Measurements from ENCODE around the gene POLQ. TPM values are rescaled to one million over a fixed set of nuclear protein-coding genes. Genes with fewer than 3 reads are reported as not detected.

Gene POLQ
- polyA plus RNA-seq, 3 donors: 0.03 TPM; not detected in 1

DNA sequence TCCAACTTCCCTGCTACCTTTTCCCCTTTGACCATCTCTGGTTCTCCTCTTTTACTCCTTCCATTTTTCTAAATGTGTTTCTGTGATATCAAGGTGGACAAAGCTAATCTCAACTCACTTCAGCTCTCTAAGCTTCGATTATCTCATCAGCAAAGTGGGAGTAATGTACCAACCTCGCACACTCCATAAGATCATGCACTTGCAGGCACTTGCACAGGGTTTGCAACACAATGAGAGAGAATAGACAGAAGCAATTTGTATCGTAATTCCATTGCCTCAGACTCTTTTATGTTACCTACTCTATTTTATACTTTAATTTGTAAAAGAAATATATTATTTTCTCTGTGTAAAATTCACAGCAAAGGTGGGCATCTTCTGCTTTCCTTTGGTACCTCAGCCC, 7.0 kb upstream of the POLQ start:
- no peaks in the 10 kb centered on the region for H3K36me3 ChIP-seq (replicated peaks in 1 of 2; ENCODE audit: control insufficient read depth in 1 of 2, insufficient read depth in 2 of 2, low read length in 2 of 2)
- H3K4me3 ChIP-seq (replicated peaks in 1 of 3; ENCODE audit: low read depth in 2 of 3, low read length in 3 of 3): no peak overlapping the region
- H3K27me3 ChIP-seq (ENCODE audit: control insufficient read depth in 2 of 2, insufficient read depth in 2 of 2, low read length in 2 of 2): no peaks in the 10 kb centered on the region
- no peak for DNase-seq
- no peak overlapping the region for H3K9ac ChIP-seq (ENCODE audit: insufficient read depth, low read length, poor library complexity, severe bottlenecking)
- H3K4me3 Mint-ChIP-seq: no peak overlapping the region
- peaks cover 0 to 4% (median 2%) of the 10 kb centered on the region in 3 donors for H3K27me3 Mint-ChIP-seq (ENCODE audit: low read depth in 3 of 3)
- H3K9me3 ChIP-seq (replicated peaks in 1 of 2; ENCODE audit: control insufficient read depth in 1 of 2, insufficient read depth in 1 of 2, low read length in 2 of 2): no peaks in the 10 kb centered on the region
- intact Hi-C loops (cut with micrococcal nuclease): no loop called here
- peaks cover 15% of the 10 kb centered on the region for H3K4me1 Mint-ChIP-seq
- H3K4me2 ChIP-seq (replicated peaks; ENCODE audit: extremely low read depth, low read length, poor library complexity, severe bottlenecking): no peak overlapping the region
- H3K9me3 Mint-ChIP-seq: peaks cover 0 to 5% (median 2%) of the 10 kb centered on the region in 7 donors
- TF ChIP-seq, protein P1, sequence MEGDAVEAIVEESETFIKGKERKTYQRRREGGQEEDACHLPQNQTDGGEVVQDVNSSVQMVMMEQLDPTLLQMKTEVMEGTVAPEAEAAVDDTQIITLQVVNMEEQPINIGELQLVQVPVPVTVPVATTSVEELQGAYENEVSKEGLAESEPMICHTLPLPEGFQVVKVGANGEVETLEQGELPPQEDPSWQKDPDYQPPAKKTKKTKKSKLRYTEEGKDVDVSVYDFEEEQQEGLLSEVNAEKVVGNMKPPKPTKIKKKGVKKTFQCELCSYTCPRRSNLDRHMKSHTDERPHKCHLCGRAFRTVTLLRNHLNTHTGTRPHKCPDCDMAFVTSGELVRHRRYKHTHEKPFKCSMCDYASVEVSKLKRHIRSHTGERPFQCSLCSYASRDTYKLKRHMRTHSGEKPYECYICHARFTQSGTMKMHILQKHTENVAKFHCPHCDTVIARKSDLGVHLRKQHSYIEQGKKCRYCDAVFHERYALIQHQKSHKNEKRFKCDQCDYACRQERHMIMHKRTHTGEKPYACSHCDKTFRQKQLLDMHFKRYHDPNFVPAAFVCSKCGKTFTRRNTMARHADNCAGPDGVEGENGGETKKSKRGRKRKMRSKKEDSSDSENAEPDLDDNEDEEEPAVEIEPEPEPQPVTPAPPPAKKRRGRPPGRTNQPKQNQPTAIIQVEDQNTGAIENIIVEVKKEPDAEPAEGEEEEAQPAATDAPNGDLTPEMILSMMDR (IDR thresholded peaks at IDR 0.05): no peak
- H3K36me3 Mint-ChIP-seq: peaks cover 0 to 5% of the 10 kb centered on the region in 2 donors
- H3K27ac Mint-ChIP-seq: no peak overlapping the region
- H4K20me1 ChIP-seq (ENCODE audit: insufficient read depth, low read length): no peaks in the 10 kb centered on the region
- H3K4me1 ChIP-seq (ENCODE audit: control insufficient read depth in 1 of 2, insufficient read depth in 2 of 2, low read length in 2 of 2): peaks cover 14 to 15% of the 10 kb centered on the region in 2 donors
- H3K27ac ChIP-seq (ENCODE audit: low read depth in 1 of 2, low read length in 2 of 2): no peak overlapping the region
- WGBS (ENCODE audit: insufficient coverage): no CpG with 5 or more reads among the region's 3 CpGs
- H2AFZ ChIP-seq (ENCODE audit: insufficient read depth, low read depth, low read length, poor library complexity, severe bottlenecking): peak overlapping the region; percentile 55
- H3K79me2 ChIP-seq (ENCODE audit: insufficient read depth, low read length): no peaks in the 10 kb centered on the region

DNA sequence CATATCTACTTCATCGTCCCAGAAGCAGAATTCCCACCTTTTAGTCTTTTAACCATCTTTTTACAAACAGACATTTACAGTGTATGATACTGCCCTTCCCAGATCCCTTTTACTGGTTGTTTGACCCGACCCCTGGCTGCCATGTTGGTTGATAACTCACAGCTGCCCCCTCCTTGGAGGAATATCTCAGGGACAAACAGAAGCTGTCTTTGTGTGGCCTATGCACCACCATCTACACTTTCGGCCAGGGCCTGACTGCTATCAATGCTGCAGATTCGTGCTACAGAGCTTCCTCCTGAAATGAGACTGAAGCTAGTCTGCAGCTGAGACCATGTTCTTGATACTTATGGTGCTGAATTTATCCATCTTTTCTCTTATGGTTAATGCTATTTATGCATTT, 6.6 kb upstream of the POLQ start:
- DNase-seq: no peak
- Mint-ChIP-seq H3K4me1 (peaks cover 15% of the 10 kb centered on the region), H3K27ac (no peak overlapping the region), H3K4me3 (no peak overlapping the region), H3K36me3 (peaks cover 0 to 5% of the 10 kb centered on the region in 2 donors), H3K27me3 (ENCODE audit: low read depth in 3 of 3) (peaks cover 0 to 4% (median 2%) of the 10 kb centered on the region in 3 donors), H3K9me3 (peaks cover 0 to 5% (median 2%) of the 10 kb centered on the region in 7 donors)
- H3K9me3 ChIP-seq (replicated peaks in 1 of 2; ENCODE audit: control insufficient read depth in 1 of 2, insufficient read depth in 1 of 2, low read length in 2 of 2): no peaks in the 10 kb centered on the region
- H3K4me2 ChIP-seq (replicated peaks; ENCODE audit: extremely low read depth, low read length, poor library complexity, severe bottlenecking): no peak overlapping the region
- H3K4me3 ChIP-seq (replicated peaks in 1 of 3; ENCODE audit: low read depth in 2 of 3, low read length in 3 of 3): no peak overlapping the region
- intact Hi-C loops (cut with micrococcal nuclease): no loop called here
- H3K4me1 ChIP-seq (ENCODE audit: control insufficient read depth in 1 of 2, insufficient read depth in 2 of 2, low read length in 2 of 2): peaks cover 15 to 16% of the 10 kb centered on the region in 2 donors
- TF ChIP-seq, protein P1 (IDR thresholded peaks at IDR 0.05): no peak
- H3K36me3 ChIP-seq (replicated peaks in 1 of 2; ENCODE audit: control insufficient read depth in 1 of 2, insufficient read depth in 2 of 2, low read length in 2 of 2): no peaks in the 10 kb centered on the region
- H2AFZ ChIP-seq (ENCODE audit: insufficient read depth, low read depth, low read length, poor library complexity, severe bottlenecking): peak overlapping the region; percentile 55
- no peak overlapping the region for H3K9ac ChIP-seq (ENCODE audit: insufficient read depth, low read length, poor library complexity, severe bottlenecking)
- no peaks in the 10 kb centered on the region for H4K20me1 ChIP-seq (ENCODE audit: insufficient read depth, low read length)
- H3K27ac ChIP-seq (ENCODE audit: low read depth in 1 of 2, low read length in 2 of 2): no peak overlapping the region
- whole genome bisulfite sequencing (ENCODE audit: insufficient coverage): 100% methylated on average over 2 of the region's 4 CpGs
- H3K79me2 ChIP-seq (ENCODE audit: insufficient read depth, low read length): no peaks in the 10 kb centered on the region
- H3K27me3 ChIP-seq (ENCODE audit: control insufficient read depth in 2 of 2, insufficient read depth in 2 of 2, low read length in 2 of 2): no peaks in the 10 kb centered on the region

Data from CD14-positive monocyte (primary cell).